ENCODE data around the gene PLXDC1. TPM values are rescaled to one million over a fixed set of nuclear protein-coding genes. Genes with fewer than 3 reads are reported as not detected.

Gene PLXDC1
- total RNA-seq, 4 donors from 2014 or later = 1.8 to 13.4 (median 6.4) TPM

DNA sequence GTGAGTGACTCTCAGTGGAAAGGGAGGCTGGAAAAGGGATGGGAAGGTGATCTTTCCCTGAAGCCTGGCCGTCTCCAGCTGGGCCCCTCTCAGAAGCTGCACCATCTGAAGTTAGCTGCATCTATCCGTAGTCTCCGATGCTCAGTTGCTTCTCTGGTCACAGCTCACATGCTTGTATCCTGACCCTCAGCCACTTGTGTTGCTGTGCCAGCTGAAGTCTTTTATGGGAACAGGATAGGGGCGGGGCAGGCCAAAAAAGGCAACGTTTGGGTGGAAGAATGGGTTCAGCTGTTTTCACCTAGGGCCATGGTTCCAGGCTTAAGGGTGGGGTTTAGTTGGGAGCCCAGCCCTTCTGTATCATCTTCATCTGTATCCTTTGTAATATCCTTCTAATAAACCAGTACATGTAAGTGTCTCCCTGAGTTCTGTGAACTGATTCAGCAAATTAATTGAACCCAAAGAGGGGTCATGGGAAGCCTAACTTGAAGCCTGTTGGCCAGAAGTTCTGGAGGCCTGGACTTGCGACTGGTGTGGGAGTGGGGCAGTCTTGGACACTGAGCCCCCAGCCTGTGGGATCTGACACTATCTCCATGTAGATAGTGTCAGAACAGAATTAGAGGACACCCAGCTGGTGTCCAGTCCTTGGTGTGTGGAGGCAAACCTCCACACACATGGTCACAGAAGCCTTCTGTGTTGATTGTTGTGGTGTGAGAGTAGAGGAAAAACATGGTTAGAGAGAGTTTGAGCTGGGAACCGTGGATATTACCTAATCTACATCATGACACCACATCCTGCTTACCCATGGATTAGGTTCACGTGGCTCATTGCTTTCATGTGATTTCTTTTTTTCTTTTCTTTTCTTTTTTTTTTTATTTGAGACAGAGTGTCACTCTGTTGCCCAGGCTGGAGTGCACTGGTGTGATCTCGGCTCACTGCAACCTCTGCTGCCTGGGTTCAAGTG is 135.0 kb downstream of the PLXDC1 start:
- H3K4me3 ChIP-seq (replicated peaks in 1 of 3) = no peak overlapping the region
- intact Hi-C loops (cut with DNase I) = no loop called here
- H3K36me3 ChIP-seq = no peaks in the 10 kb centered on the region
- WGBS, 2 donors = 78% methylated on average over 9 of the region's 9 CpGs
- H3K9me3 ChIP-seq = no peaks in the 10 kb centered on the region
- TF ChIP-seq POLR2A (IDR thresholded peaks at IDR 0.05) (no peak), CTCF (IDR thresholded peaks at IDR 0.05) (no peak)
- DNase-seq = no peak
- no peaks in the 10 kb centered on the region for H3K4me1 ChIP-seq
- H3K27ac ChIP-seq = no peak overlapping the region
- H3K27me3 ChIP-seq = no peaks in the 10 kb centered on the region

- no peaks in the 10 kb centered on the region for H3K36me3 ChIP-seq
- DNase-seq = no peak
- no peaks in the 10 kb centered on the region for H3K4me1 ChIP-seq
- H3K4me3 ChIP-seq (replicated peaks in 1 of 3) = no peak overlapping the region
- no peak overlapping the region for H3K27ac ChIP-seq
- intact Hi-C loops (cut with DNase I) = no loop called here
- TF ChIP-seq POLR2A (IDR thresholded peaks at IDR 0.05) (no peak), CTCF (IDR thresholded peaks at IDR 0.05) (no peak)
- H3K9me3 ChIP-seq = no peaks in the 10 kb centered on the region
- 86 to 89% methylated on average over 11 of the region's 11 CpGs for WGBS, 2 donors
- no peaks in the 10 kb centered on the region for H3K27me3 ChIP-seq
Measured at GRCh38 chr17:39015546-39015935, 135.9 kb downstream of the PLXDC1 start.

DNA sequence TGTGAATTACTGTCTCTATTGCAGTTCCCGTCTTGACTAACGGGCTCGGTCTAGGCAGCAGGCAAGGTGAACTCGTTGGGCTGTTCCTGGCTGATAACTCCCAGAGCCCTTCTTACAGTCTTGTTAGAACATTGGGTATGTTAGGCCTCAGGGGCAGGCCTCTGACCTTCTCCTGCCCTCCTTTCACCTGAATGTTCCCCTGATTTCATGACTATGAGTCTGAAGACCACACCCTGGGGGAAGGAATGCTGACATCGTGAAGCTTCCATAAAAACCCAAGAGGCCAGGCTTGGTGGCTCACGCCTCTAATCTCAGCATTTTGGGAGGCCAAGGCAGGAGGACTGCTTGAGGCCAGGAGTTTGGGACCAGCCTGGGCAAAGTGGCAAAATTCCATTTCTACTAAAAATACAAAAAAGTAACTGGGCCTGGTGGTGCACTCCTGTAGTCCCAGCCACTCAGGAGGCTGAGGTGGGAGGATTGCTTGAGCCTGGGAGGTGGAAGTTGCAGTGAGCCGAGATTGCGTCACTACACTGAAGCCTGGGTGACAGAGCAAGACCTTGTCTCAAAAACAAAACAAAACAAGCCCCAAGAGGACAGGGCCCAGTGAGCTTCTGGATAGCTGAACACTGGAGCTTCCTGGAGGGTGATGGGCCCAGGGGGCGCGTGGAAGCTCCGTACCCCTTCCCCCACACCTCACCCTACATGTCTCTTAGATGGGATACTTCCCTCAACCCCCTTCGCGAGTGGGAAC is 136.5 kb downstream of the PLXDC1 start:
- no peak for TF ChIP-seq CTCF (IDR thresholded peaks at IDR 0.05)
- no peak for TF ChIP-seq POLR2A (IDR thresholded peaks at IDR 0.05)
- no peak overlapping the region for H3K4me3 ChIP-seq (replicated peaks in 1 of 3)
- no peaks in the 10 kb centered on the region for H3K36me3 ChIP-seq
- no peak for DNase-seq
- H3K27ac ChIP-seq = no peak overlapping the region
- H3K9me3 ChIP-seq = no peaks in the 10 kb centered on the region
- no peaks in the 10 kb centered on the region for H3K27me3 ChIP-seq
- 78 to 86% methylated on average over 13 of the region's 13 CpGs for WGBS, 2 donors
- H3K4me1 ChIP-seq = no peaks in the 10 kb centered on the region
- intact Hi-C loops (cut with DNase I) = no loop called here

DNA sequence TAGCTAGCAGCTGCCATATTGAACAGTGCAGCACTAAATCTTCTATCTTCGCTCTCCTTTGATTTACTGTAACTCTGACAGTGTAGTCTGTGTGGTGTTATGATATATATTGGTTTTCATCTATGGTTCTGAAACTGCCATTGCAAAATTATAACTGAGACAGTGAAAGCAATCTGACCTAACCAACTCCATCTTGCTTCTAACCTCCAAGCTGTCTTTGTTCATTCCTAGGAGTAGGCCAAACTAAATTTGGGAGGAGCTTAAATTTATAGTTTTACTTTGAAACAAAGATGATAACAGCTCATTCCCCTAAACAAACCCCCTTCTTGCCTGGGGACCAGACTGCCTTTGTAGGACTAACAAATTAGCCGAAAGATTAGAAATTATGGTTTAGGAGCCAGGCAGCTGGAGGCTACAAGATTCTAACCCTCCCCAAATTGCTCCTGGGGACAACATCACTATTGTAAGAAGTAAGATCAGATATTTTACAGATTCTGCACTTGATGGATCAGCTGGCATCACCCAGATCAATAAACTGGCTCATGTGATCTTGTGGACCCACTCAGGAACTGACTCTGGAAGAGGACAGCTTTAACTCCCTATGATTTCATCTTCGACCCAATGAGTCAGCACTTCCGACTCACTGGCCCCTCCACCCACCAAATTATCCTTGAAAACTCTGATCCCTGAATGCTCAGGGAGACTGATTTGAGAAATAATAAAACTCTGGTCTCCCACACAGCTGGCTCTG is 137.2 kb downstream of the PLXDC1 start:
- intact Hi-C loops (cut with DNase I) = no loop called here
- WGBS, 2 donors = 85 to 89% methylated on average over 4 of the region's 4 CpGs
- H3K27me3 ChIP-seq = no peaks in the 10 kb centered on the region

More for the DNA sequence above, 137.2 kb downstream of the PLXDC1 start:
- no peaks in the 10 kb centered on the region for H3K36me3 ChIP-seq
- no peaks in the 10 kb centered on the region for H3K9me3 ChIP-seq
- TF ChIP-seq POLR2A (IDR thresholded peaks at IDR 0.05) = no peak
- no peak for TF ChIP-seq CTCF (IDR thresholded peaks at IDR 0.05)
- H3K4me3 ChIP-seq (replicated peaks in 1 of 3) = no peak overlapping the region
- no peaks in the 10 kb centered on the region for H3K4me1 ChIP-seq
- DNase-seq = no peak
- H3K27ac ChIP-seq = no peak overlapping the region

Small RNA genes within 50 kb of the gene (small RNA-seq; reads per million reads assigned to genes)
- gene AC091178.1 = not detected

Other genes starting within 250 kb of the PLXDC1 start
- gene FBXO47, start 184.2 kb downstream of the PLXDC1 start, total RNA-seq = not detected
- not detected for gene ARL5C, start 14.5 kb upstream of the PLXDC1 start, total RNA-seq
- 10 to 100 TPM in 1 of 4 donors, 1 to 10 TPM in 3; 5.8 to 10.1 (median 7.8) TPM for gene CACNB1, start 46.0 kb upstream of the PLXDC1 start, total RNA-seq
- gene RPL19, start 48.6 kb upstream of the PLXDC1 start, total RNA-seq = 1,000 to 10,000 TPM; 2,008 to 3,549 (median 2,319) TPM
- not detected for gene STAC2, start 74.3 kb upstream of the PLXDC1 start, total RNA-seq
- gene FBXL20, start 250.0 kb upstream of the PLXDC1 start, total RNA-seq = 10 to 100 TPM; 17.2 to 27.7 (median 22.2) TPM